B cell (primary cell): Measurements from ENCODE around the gene GRM3.

Experiments used
- CTCF ChIP-seq: fragments of 200-600 bp; IDR thresholded peaks from one replicate; pipeline ENCODE4 v1.8.0; 2022; ENCODE audit warnings: antibody characterized with exemption, mild to moderate bottlenecking
- EZH2 ChIP-seq: IDR thresholded peaks from 2 replicates; pipeline ENCODE4 v1.6.1; 2012; ENCODE audit warnings: borderline replicate concordance, low read depth, mild to moderate bottlenecking, moderate library complexity, low read length; ENCODE audit not compliant: insufficient read depth, poor library complexity, severe bottlenecking

GRCh38 chr7:86792260-86792659 lies 148.6 kb downstream of the GRM3 start:
- no peak for TF ChIP-seq CTCF
- no peak for TF ChIP-seq EZH2
